T-cell (primary cell): ENCODE results near the gene RASA4B. TPM values are rescaled to one million over a fixed set of nuclear protein-coding genes. Genes with fewer than 3 reads are reported as not detected.
A peak's percentile ranks its signal among the peaks of the same experiment; 100 is the strongest.
"Not testable (repeated sequence)": the region's sequence is repeated elsewhere in the genome, so short reads cannot be mapped to it uniquely, and the experiment has no call there.

Source experiments
- ATAC-seq, 4 experiments: fragments of 200-7000 bp in 3 of 4; fragments of 150-1000 bp in 1 of 4; cut with Tn5 transposase; replicated peaks in 1 of 4; 1 replicate in 3 of 4; 2 replicates in 1 of 4; pipeline ENCODE4 v1.10.0; 2021; ENCODE audit warnings: moderate library complexity in 3 of 4, mild to moderate bottlenecking in 2 of 4, moderate number of reproducible peaks in 1 of 4
- CTCF ChIA-PET, 2 donors: fragments of 300-600 bp; sonication (Branson Sonifier 250); formaldehyde crosslinking; loops; one replicate each; lab custom pipeline; 2022; ENCODE audit warnings: antibody characterized with exemption in 2 of 2; lab: Charles Lee
- POLR2A ChIA-PET, 2 donors: fragments of 300-600 bp; sonication (Branson Sonifier 250); formaldehyde crosslinking; loops; one replicate each; lab custom pipeline; 2022; ENCODE audit warnings: antibody characterized with exemption in 2 of 2; lab: Charles Lee
- DNase-seq, 35 experiments: peaks; one replicate each; pipeline versions ENCODE4 v3.0.0 to v3.0.0-alpha.2; 2013 to 2023
- H3K27ac ChIP-seq: one replicate; pipeline ENCODE4 v1.5.1; 2013; ENCODE audit warnings: low read length
- H3K27me3 ChIP-seq, 2 experiments: replicated peaks in 1 of 2; 1 replicate in 1 of 2; 2 replicates in 1 of 2; pipeline versions ENCODE4 v1.6.1 to v1.7.0; 2013; ENCODE audit warnings: low read length in 1 of 2, mixed read lengths in 1 of 2; ENCODE audit not compliant: control insufficient read depth in 2 of 2, insufficient read depth in 2 of 2; ENCODE audit errors: extremely low read depth in 1 of 2
- H3K36me3 ChIP-seq, 2 donors: 1 replicate in 1 of 2; 2 replicates in 1 of 2; pipeline versions ENCODE4 v1.6.1 to v1.7.0; 2013; ENCODE audit warnings: low read length in 1 of 2; ENCODE audit not compliant: control insufficient read depth in 2 of 2, insufficient read depth in 1 of 2; ENCODE audit errors: extremely low read depth in 1 of 2
- H3K4me1 ChIP-seq, 2 experiments: 1 replicate in 1 of 2; 2 replicates in 1 of 2; pipeline versions ENCODE4 v1.6.1 to v1.7.0; 2013; ENCODE audit warnings: low read length in 2 of 2, mixed read lengths in 1 of 2; ENCODE audit not compliant: insufficient read depth in 2 of 2, control insufficient read depth in 1 of 2; ENCODE audit errors: extremely low read depth in 1 of 2
- H3K4me3 ChIP-seq, 2 donors: 1 replicate in 1 of 2; 2 replicates in 1 of 2; pipeline versions ENCODE4 v1.5.1 to v1.7.0; 2013; ENCODE audit warnings: mild to moderate bottlenecking in 2 of 2, low read length in 1 of 2, moderate library complexity in 1 of 2; ENCODE audit not compliant: control insufficient read depth in 1 of 2; ENCODE audit errors: extremely low read depth in 1 of 2
- H3K9me3 ChIP-seq: 2 replicates; pipeline ENCODE4 v1.7.0; 2013
- H3K27ac Mint-ChIP-seq, 2 donors: one replicate each; pipeline ENCODE4 v1.8.0; 2020 to 2021; ENCODE audit warnings: mild to moderate bottlenecking in 2 of 2, mixed read lengths in 2 of 2
- H3K27me3 Mint-ChIP-seq, 2 donors: one replicate each; pipeline ENCODE4 v1.8.0; 2021 to 2022; ENCODE audit warnings: mixed read lengths in 2 of 2
- H3K36me3 Mint-ChIP-seq: one replicate; pipeline ENCODE4 v1.8.0; 2021; ENCODE audit warnings: mixed read lengths
- H3K4me1 Mint-ChIP-seq, 3 donors: one replicate each; pipeline ENCODE4 v1.8.0; 2020 to 2022; ENCODE audit warnings: mixed read lengths in 3 of 3, mild to moderate bottlenecking in 1 of 3
- H3K4me3 Mint-ChIP-seq, 3 donors: one replicate each; pipeline ENCODE4 v1.8.0; 2020 to 2022; ENCODE audit warnings: mild to moderate bottlenecking in 3 of 3, mixed read lengths in 3 of 3, moderate library complexity in 3 of 3
- H3K9me3 Mint-ChIP-seq, 3 donors: one replicate each; pipeline ENCODE4 v1.8.0; 2020 to 2022; ENCODE audit warnings: mixed read lengths in 3 of 3
- WGBS: methylation state at CpG from one replicate; pipeline ENCODE4 v1.1.5; 2013; ENCODE audit warnings: missing lambda C conversion rate; ENCODE audit not compliant: insufficient coverage; 5-methylcytosine and 5-hydroxymethylcytosine counted together
- total RNA-seq, 35 experiments: library from RNA in 6 of 35; stranded (reverse) in 6 of 35; fragments of 120-200 nt in 1 of 35; gene quantifications; one replicate each; pipeline versions ENCODE4 v1.2.1 to v1.2.4 and lab custom pipeline; 2013 to 2026

Gene RASA4B
- total RNA-seq, 5 donors from 2014 or later (not counting 1 experiment from before 2014, with no cell fraction given) = 18.3 to 57.0 (median 43.0) TPM

DNA sequence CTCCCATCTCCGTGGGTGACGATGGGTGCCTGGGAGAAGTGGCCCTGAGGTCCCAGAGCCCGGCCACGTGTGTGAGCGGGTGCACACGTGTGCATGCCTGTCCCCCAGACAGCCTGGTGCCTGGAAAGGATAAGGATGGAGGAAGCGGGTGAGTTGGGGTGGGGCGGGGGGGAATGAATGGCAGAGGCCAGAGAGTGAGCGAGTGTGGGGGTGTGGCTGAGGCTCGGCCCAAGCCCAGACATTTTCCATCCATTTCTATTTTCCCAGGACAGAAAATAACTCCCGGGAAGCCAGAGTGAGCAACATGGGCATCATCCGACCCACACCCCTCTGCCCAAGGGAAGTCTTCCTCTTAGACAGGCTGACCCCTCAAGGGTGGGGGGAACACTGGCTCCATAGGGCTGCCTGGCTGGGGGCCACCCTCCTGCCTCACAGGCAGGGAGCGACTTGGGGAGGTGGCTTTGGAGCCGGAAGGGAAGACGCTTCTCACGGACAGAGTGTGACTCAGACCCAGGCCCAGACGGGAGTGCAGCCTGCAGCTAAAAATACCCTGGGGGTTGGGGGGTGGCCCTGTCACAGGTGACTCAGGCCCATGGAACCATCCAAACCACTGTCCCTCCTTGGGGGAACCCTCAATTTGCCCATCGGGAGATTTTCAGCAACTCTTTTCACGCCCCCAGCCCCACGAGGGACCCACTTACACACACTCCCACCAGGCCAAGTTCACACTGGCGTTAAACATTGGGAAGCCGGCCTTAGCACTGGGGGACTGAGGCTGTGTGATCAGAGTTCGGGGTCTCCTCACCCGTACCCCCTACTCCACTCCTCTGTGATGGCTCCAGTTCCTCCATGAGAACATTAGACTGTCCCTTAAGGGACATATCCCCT is 12.0 kb downstream of the RASA4B start:
- ATAC-seq = peak in 1 of 4 experiments; percentile 11
- not testable (repeated sequence) for H3K9me3 Mint-ChIP-seq, H3K4me3 Mint-ChIP-seq

DNA sequence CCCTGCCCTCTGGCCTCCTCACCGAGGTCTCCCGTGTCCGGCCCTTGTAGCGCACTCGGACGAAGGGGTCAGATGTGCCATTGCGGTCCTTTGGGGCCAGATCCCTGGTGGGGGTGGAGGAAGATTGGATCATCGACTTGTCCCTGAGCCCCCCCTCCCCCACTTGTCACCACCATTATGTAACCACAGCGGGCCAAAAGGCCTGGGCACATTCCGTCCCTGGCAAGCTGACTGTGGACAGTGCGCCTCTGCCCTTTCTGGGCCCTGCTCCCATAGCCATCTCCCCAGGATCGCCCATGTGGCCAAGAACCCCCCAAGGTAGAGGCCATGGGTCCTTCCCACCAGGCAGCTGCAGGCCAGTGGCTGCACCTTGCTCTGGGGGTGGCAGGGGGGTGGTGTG is 14.4 kb downstream of the RASA4B start:
- POLR2A ChIA-PET, H3K4me1 Mint-ChIP-seq, H3K27ac Mint-ChIP-seq, ATAC-seq, H3K36me3 Mint-ChIP-seq, H3K4me3 ChIP-seq, H3K4me3 Mint-ChIP-seq, H3K27me3 ChIP-seq, DNase-seq, H3K4me1 ChIP-seq, H3K9me3 ChIP-seq, H3K27ac ChIP-seq, CTCF ChIA-PET, H3K36me3 ChIP-seq, H3K9me3 Mint-ChIP-seq, H3K27me3 Mint-ChIP-seq: not testable (repeated sequence)
- WGBS = no CpG with 5 or more reads among the region's 12 CpGs

More for the DNA sequence above, 12.0 kb downstream of the RASA4B start:
- CTCF ChIA-PET, H3K36me3 ChIP-seq, H3K4me3 ChIP-seq, H3K4me1 Mint-ChIP-seq, POLR2A ChIA-PET, H3K27me3 Mint-ChIP-seq, H3K27ac Mint-ChIP-seq, H3K9me3 ChIP-seq, H3K4me1 ChIP-seq, H3K27me3 ChIP-seq, DNase-seq, H3K36me3 Mint-ChIP-seq, H3K27ac ChIP-seq: not testable (repeated sequence)
- WGBS = no CpG with 5 or more reads among the region's 24 CpGs

DNA sequence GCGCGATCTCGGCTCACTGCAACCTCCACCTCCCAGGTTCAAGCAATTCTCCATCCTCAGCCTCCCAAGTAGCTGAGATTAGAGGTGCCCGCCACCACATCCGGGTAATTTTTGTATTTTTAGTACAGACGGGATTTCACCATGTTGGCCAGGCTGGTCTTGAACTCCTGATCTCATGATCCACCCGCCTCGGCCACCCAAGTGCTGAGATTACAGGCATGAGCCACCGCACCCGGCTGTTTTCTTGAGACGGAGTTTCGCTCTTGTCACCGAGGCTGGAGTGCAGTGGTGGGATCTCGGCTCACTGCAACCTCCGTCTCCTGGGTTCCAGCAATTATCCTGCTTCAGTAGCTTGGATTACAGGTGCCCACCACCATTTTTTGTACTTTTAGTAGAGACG is 19.3 kb downstream of the RASA4B start:
- H3K4me1 Mint-ChIP-seq, ATAC-seq, H3K27ac Mint-ChIP-seq, H3K27ac ChIP-seq, CTCF ChIA-PET, H3K4me1 ChIP-seq, H3K27me3 ChIP-seq, DNase-seq, POLR2A ChIA-PET, H3K9me3 ChIP-seq, H3K27me3 Mint-ChIP-seq, H3K9me3 Mint-ChIP-seq, H3K36me3 ChIP-seq, H3K4me3 Mint-ChIP-seq, H3K36me3 Mint-ChIP-seq, H3K4me3 ChIP-seq: not testable (repeated sequence)
- WGBS = no CpG with 5 or more reads among the region's 16 CpGs

DNA sequence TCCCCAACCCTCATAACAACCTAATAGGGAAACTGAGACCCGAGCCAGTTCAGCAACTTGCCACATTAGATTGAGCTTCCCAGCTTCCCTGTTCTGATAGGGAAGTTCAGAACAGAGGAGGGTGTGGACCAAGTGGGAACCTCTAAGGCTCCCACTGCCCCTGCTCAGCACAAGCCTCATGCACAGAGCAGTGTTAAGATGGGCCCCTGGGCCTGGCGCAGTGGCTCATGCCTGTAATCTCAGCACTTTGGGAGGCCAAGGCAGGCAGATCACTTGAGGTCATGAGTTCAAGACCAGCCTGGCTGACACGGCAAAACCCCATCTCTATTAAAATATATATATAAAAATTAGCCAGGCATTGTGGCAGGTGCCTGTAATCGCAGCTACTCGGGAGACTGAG is 20.3 kb downstream of the RASA4B start:
- DNase-seq, H3K4me1 ChIP-seq, H3K9me3 Mint-ChIP-seq, H3K36me3 ChIP-seq, H3K27ac ChIP-seq, H3K4me3 Mint-ChIP-seq, H3K27me3 Mint-ChIP-seq, H3K4me3 ChIP-seq, H3K27ac Mint-ChIP-seq, H3K36me3 Mint-ChIP-seq, POLR2A ChIA-PET, H3K27me3 ChIP-seq, CTCF ChIA-PET, ATAC-seq, H3K4me1 Mint-ChIP-seq, H3K9me3 ChIP-seq: not testable (repeated sequence)
- no CpG with 5 or more reads among the region's 5 CpGs for WGBS

DNA sequence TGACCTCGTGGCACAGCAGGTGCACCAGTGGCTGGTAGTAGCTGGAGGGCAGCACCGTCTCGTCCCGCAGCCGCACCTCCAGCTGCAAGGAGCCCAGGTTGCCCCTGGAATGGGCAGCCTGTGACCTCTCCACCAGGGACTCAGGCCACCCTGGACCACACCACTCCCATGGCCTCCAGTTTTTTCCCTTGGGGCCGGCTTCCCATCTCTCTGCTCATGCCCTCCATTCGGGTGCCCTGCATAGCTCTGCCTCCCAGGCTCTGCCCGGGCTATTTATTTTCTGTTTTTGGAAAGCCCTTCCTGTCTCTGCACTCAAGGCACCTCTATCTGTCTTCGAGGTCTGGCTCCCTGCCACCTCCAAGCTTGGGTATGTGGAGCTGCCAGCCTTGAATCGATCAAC is 20.7 kb downstream of the RASA4B start:
- H3K27ac Mint-ChIP-seq, H3K36me3 Mint-ChIP-seq, POLR2A ChIA-PET, H3K27me3 ChIP-seq, H3K27me3 Mint-ChIP-seq, CTCF ChIA-PET, H3K4me3 ChIP-seq, ATAC-seq, DNase-seq, H3K9me3 Mint-ChIP-seq, H3K9me3 ChIP-seq, H3K4me1 Mint-ChIP-seq, H3K4me3 Mint-ChIP-seq, H3K36me3 ChIP-seq, H3K4me1 ChIP-seq, H3K27ac ChIP-seq: not testable (repeated sequence)
- WGBS = no CpG with 5 or more reads among the region's 10 CpGs

DNA sequence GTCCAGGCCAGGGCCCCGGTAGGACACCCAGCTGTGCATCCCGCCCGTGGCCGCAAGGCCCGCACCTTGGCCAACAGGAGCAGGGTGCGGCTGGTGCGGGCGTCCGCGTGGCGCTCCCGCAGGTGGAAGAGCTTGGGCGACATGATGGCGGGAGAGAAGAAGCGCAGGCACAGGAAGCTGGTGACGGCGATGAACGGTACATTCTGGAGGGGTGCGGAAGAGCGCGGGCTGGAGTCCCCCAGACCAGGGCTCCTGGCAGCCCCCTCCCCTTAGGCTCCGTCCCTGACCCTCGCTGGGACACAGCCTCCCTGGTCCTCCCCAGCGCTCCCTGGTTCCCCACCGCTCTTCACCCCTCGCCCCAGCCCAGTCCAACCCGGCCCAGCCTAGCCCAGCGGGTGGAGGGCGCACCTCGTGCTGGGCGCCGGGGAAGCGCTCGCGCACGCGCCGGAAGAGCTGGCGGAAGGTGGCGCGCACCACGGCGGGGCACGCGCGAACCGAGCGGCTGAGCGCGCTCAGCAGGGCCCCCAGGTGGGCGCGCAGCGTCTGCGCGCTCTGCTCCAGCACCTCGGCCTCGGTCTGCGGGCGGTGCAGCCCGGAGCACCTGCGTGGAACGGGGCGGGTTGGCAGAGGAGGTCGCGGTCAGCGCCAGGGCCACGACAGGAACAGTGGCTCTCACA is 23.0 kb downstream of the RASA4B start:
- H3K27me3 Mint-ChIP-seq, H3K36me3 Mint-ChIP-seq, H3K27ac Mint-ChIP-seq, H3K4me1 Mint-ChIP-seq, H3K4me3 Mint-ChIP-seq, H3K36me3 ChIP-seq, CTCF ChIA-PET, H3K9me3 Mint-ChIP-seq, H3K27ac ChIP-seq, H3K4me1 ChIP-seq, DNase-seq, H3K9me3 ChIP-seq, POLR2A ChIA-PET, H3K27me3 ChIP-seq, H3K4me3 ChIP-seq: not testable (repeated sequence)
- no CpG with 5 or more reads among the region's 67 CpGs for WGBS
- ATAC-seq = peak; percentile 77 to 87 (median 80)
